SK-N-SH treated with all-trans-retinoic acid at 6 μM for 48 hours (cell line): ENCODE data around the gene ORM1.

ENCODE experiments used
- ATAC-seq: fragments of 200-7000 bp; cut with Tn5 transposase; 3 replicates; pipeline ENCODE4 v1.9.1; 2020; ENCODE audit warnings: mild to moderate bottlenecking, moderate library complexity
- BACH2 ChIP-seq: fragments of 250-450 bp; sonication (Bioruptor Pico); IDR thresholded peaks from 2 replicates; pipeline ENCODE4 v1.9.0; 2021; ENCODE audit warnings: mild to moderate bottlenecking, borderline replicate concordance
- CREB5 ChIP-seq: fragments of 250-450 bp; sonication (Bioruptor Pico); IDR thresholded peaks from 2 replicates; pipeline ENCODE4 v1.5.1; 2020; ENCODE audit warnings: low read depth, mild to moderate bottlenecking, moderate library complexity
- CSRNP3 ChIP-seq: fragments of 250-450 bp; sonication (Bioruptor Pico); IDR thresholded peaks from 2 replicates; pipeline ENCODE4 v1.5.1; 2021; ENCODE audit warnings: mild to moderate bottlenecking, moderate library complexity
- ESRRG ChIP-seq: fragments of 250-450 bp; sonication (Bioruptor Pico); IDR thresholded peaks from 2 replicates; pipeline ENCODE4 v1.6.1; 2021; ENCODE audit warnings: mild to moderate bottlenecking
- GLIS3 ChIP-seq: fragments of 250-450 bp; sonication (Bioruptor Pico); IDR thresholded peaks from 2 replicates; pipeline ENCODE4 v1.5.0; 2020; ENCODE audit warnings: mild to moderate bottlenecking, moderate library complexity
- OSR1 ChIP-seq: fragments of 250-450 bp; sonication (Bioruptor Pico); IDR thresholded peaks from 2 replicates; pipeline ENCODE4 v1.8.0; 2022; ENCODE audit warnings: moderate library complexity, mild to moderate bottlenecking, inconsistent platforms
- PATZ1 ChIP-seq: fragments of 250-450 bp; sonication (Bioruptor Pico); IDR thresholded peaks from 2 replicates; pipeline ENCODE4 v1.8.0; 2020; ENCODE audit warnings: mild to moderate bottlenecking, moderate library complexity, borderline replicate concordance
- POU6F1 ChIP-seq: fragments of 250-450 bp; sonication (Bioruptor Pico); IDR thresholded peaks from 2 replicates; pipeline ENCODE4 v1.8.0; 2021; ENCODE audit warnings: low read depth, mild to moderate bottlenecking, moderate library complexity, borderline replicate concordance
- RARB ChIP-seq: fragments of 250-450 bp; sonication (Bioruptor Pico); IDR thresholded peaks from 2 replicates; pipeline ENCODE4 v1.8.0; 2021; ENCODE audit warnings: mild to moderate bottlenecking, moderate library complexity
- TCF4 ChIP-seq: fragments of 250-450 bp; sonication (Bioruptor Pico); IDR thresholded peaks from 2 replicates; pipeline ENCODE4 v1.8.0; 2021; ENCODE audit warnings: mild to moderate bottlenecking, moderate library complexity, borderline replicate concordance
- TOX ChIP-seq: fragments of 250-450 bp; sonication (Bioruptor Pico); IDR thresholded peaks from 2 replicates; pipeline ENCODE4 v1.8.0; 2021; ENCODE audit warnings: mild to moderate bottlenecking, moderate library complexity, borderline replicate concordance
- ZC3H10 ChIP-seq: fragments of 250-450 bp; sonication (Bioruptor Pico); IDR thresholded peaks from 2 replicates; pipeline ENCODE4 v1.5.1; 2021; ENCODE audit warnings: mild to moderate bottlenecking, moderate library complexity
- ZFP3 ChIP-seq: fragments of 250-450 bp; sonication (Bioruptor Pico); IDR thresholded peaks from 2 replicates; pipeline ENCODE4 v1.5.0; 2020; ENCODE audit warnings: mild to moderate bottlenecking, moderate library complexity
- ZNF565 ChIP-seq: fragments of 450-650 bp; formaldehyde crosslinking; conservative IDR thresholded peaks from 2 replicates; pipeline ENCODE4 v1.5.0; 2020; ENCODE audit warnings: low read depth, mild to moderate bottlenecking, moderate library complexity
- ZNF70 ChIP-seq: fragments of 450-650 bp; formaldehyde crosslinking; IDR thresholded peaks from 2 replicates; pipeline ENCODE4 v1.5.0; 2020; ENCODE audit warnings: mild to moderate bottlenecking, moderate library complexity
- TF ChIP-seq, protein P1 (sequence below): fragments of 250-450 bp; sonication (Bioruptor Pico); IDR thresholded peaks from 2 replicates; pipeline ENCODE4 v1.5.0; 2020; ENCODE audit warnings: mild to moderate bottlenecking, moderate library complexity

Gene ORM1

GRCh38 chr9:114278881-114279570, 43.9 kb upstream of the ORM1 start (continued):
- TF ChIP-seq CSRNP3 (no peak), RARB (CRISPR knock-in tag) (no peak), ZNF565 (no peak), TOX (CRISPR knock-in tag) (no peak), BACH2 (CRISPR knock-in tag) (no peak), GLIS3 (CRISPR knock-in tag) (no peak), TCF4 (CRISPR knock-in tag) (no peak)

DNA sequence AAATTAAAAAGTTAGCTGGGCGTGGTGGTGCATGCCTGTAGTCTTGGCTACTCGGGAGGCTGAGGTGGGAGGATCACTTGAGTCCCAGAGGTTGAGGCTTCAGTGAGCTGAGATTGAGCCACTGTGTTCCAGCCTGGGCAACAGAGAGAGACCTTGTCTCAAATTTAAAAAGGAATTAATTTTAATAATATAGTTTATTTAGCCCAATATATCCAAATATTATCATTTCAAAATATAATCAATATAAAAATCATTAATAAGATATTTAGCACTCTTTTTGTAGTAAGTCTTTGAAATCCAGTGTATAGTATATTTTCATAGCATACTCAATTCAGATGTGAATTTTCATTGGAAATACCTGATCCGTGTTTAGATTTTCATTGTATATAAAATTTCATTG, 43.2 kb upstream of the ORM1 start:
- no peak for ATAC-seq
- TF ChIP-seq ZNF70 (CRISPR knock-in tag) (no peak), ZFP3 (no peak), ESRRG (no peak)

- ATAC-seq = no peak
- TF ChIP-seq ESRRG (no peak), ZC3H10 (CRISPR knock-in tag) (no peak), PATZ1 (CRISPR knock-in tag) (no peak), ZNF70 (CRISPR knock-in tag) (peak; percentile 100), GLIS3 (CRISPR knock-in tag) (no peak), TOX (CRISPR knock-in tag) (no peak), ZNF565 (no peak), POU6F1 (no peak)
- TF ChIP-seq, protein P1, sequence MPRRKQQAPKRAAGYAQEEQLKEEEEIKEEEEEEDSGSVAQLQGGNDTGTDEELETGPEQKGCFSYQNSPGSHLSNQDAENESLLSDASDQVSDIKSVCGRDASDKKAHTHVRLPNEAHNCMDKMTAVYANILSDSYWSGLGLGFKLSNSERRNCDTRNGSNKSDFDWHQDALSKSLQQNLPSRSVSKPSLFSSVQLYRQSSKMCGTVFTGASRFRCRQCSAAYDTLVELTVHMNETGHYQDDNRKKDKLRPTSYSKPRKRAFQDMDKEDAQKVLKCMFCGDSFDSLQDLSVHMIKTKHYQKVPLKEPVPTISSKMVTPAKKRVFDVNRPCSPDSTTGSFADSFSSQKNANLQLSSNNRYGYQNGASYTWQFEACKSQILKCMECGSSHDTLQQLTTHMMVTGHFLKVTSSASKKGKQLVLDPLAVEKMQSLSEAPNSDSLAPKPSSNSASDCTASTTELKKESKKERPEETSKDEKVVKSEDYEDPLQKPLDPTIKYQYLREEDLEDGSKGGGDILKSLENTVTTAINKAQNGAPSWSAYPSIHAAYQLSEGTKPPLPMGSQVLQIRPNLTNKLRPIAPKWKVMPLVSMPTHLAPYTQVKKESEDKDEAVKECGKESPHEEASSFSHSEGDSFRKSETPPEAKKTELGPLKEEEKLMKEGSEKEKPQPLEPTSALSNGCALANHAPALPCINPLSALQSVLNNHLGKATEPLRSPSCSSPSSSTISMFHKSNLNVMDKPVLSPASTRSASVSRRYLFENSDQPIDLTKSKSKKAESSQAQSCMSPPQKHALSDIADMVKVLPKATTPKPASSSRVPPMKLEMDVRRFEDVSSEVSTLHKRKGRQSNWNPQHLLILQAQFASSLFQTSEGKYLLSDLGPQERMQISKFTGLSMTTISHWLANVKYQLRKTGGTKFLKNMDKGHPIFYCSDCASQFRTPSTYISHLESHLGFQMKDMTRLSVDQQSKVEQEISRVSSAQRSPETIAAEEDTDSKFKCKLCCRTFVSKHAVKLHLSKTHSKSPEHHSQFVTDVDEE (CRISPR knock-in tag) = no peak
These were observed 42.0 kb upstream of the ORM1 start for GRCh38 chr9:114280636-114281472.

- peak; percentile 27 for ATAC-seq
- TF ChIP-seq TCF4 (CRISPR knock-in tag) (peak; percentile 45; the same call in 1 of the 2 replicates), TOX (CRISPR knock-in tag) (no peak)
These were observed 41.3 kb upstream of the ORM1 start for GRCh38 chr9:114281473-114282103.

DNA sequence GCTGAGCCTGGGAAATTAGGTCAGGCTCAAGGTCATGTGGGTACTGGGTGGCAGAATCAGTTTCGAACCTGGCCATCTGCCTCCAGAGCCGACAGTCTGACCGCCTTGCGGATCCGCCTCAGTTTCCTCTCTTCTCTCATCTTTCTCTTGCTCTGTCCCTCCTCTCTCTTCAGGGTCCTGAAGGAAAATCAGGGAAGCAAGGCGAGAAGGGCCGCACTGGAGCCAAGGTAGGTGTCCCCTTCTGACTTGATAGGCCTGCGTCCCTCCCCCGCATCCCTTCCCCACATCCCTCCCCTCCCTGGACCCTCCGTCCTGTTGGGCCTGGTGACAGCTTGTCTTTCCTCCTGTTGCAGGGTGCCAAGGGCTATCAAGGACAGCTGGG, 40.8 kb upstream of the ORM1 start:
- no peak for ATAC-seq
- no peak for TF ChIP-seq RARB (CRISPR knock-in tag)
- TF ChIP-seq ZNF565 = no peak
- no peak for TF ChIP-seq TOX (CRISPR knock-in tag)
- no peak for TF ChIP-seq OSR1 (CRISPR knock-in tag)
- no peak for TF ChIP-seq PATZ1 (CRISPR knock-in tag)
- no peak for TF ChIP-seq TCF4 (CRISPR knock-in tag)
- no peak for TF ChIP-seq CREB5
- TF ChIP-seq, protein P1 (CRISPR knock-in tag) = no peak
- no peak for TF ChIP-seq ZFP3
